KBM-7 (cell line): ENCODE results near the gene EMX1.
A peak's percentile ranks its signal among the peaks of the same experiment; 100 is the strongest.

Experiments used
- DNase-seq: peaks from one replicate; pipeline ENCODE4 v3.0.0-alpha.2; 2015
- in situ Hi-C: fragments of 300-500 bp; cut with MboI; formaldehyde crosslinking; loops from 2 replicates; pipeline ENCODE4 v1.14.3; 2020; ENCODE audit warnings: low sequenced_read_pairs, low pct_unique_long_range_greater_than_20kb, mixed read lengths

Gene EMX1

DNA sequence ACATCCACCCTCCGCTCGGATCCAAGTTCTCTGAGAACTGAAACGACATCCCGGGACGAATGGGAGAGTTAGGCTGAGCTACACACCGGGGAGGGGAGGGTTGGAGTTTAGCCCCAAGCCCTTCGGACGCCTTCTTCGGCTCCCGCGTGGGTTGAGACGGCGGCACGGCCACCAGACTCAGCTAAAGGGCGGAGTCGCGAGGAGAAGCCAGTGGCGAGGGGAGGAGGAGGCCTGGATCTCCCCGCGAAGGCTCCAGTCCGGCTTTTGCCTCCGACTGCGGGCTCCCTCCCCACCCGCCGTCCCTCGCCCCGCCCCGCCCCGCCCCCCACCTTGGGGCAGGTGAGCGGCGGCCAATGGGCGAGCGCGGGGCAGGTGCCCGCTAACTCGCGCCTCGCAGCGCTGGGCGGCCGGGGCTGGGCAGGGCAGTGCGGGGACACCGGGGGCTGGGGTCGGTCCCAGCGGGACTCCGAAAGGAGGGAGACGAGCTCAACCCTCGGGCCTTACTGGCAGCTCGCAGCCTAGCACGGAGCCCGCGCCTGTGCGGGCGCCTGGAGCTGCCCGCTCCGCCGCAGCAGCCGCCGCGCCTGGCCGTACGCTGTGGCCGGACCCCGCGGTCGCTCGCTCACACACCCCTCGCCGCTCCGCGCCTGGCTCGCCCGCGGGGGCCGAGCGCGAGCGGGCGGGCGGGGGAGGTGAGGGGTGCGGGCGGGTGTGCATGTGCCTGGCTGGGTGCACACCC, at the start of gene EMX1:
TSS of gene EMX1 (plus strand) at position 382 of the 739 bp plus-strand sequence. CDS start at position 716, 334 bp downstream.
- in situ Hi-C loops: no loop called here
- DNase-seq: peak; percentile 47

DNA sequence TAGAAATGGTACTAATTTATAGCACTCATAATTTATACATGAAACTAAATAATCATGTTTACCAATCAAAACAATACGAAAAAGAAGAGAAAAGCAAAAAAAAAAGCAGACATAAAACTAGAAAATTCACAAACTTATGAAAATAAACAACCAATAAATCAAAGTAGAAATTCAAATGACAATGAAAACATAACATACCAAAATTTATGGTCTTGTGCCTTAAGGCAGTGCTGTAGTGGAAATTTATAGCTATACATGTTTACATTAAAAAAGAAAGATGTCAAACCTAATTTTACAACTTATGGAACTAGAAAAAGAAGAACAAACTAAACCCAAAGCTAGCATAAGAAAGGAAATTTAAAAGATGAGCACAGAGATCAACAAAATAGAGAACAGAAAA, 46.3 kb upstream of the EMX1 start:
- in situ Hi-C loops: loop anchor here (25.0 kb wide), 1 partner anchor 109 kb away; no protein-coding TSS in a partner anchor
- DNase-seq: no peak

DNA sequence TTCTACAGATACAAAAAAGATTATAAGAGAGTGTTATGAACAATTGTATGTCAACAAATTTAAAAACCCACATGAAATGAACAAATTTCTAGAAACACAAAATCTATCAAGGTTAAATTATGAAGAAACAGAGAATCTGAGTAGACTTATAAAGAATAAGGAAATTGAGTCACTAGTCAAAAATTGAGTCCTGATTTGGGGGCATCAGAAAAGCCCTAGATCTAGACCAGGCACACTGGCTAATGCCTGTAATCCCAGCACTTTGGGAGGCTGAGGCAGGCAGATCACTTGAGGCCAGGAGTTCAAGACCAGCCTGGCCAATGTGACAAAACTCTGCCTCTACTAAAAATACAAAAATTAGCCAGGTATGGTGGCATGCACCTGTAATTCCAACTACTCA, 45.4 kb upstream of the EMX1 start:
- no peak for DNase-seq

DNA sequence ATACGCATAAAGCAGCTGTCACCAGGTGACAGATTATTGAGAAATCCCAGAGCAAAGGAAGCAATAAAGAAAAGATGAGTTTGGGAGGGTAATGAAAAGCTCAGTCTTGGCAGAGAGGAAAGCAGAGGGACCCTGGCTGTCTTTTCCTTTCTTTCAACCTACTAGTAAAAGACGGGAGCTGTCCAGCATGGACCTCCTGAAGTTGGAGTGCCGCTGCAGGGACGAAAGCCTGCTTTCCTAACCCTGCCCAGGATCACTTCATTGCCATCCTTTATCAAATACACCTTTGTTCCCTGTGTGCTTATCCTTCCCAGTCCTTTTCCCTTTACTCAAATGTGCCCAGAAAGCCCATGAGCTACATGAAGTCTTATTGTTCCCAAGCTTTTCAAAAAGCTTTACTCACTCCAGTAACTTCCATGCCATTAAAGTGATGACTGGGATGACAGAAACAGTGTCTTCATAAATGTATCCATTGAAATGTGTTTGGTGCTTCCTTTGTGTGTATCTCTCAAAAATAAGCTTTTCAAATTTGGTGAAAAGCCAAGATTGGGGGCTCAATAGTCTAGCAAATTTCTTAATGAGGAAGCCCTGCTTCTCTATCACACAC, 33.9 kb upstream of the EMX1 start:
- in situ Hi-C loops: no loop called here
- DNase-seq: peak; percentile 48

More for the DNA sequence above, 45.4 kb upstream of the EMX1 start:
- in situ Hi-C loops: loop anchor here (25.0 kb wide), 1 partner anchor 110 kb away; no protein-coding TSS in a partner anchor

DNA sequence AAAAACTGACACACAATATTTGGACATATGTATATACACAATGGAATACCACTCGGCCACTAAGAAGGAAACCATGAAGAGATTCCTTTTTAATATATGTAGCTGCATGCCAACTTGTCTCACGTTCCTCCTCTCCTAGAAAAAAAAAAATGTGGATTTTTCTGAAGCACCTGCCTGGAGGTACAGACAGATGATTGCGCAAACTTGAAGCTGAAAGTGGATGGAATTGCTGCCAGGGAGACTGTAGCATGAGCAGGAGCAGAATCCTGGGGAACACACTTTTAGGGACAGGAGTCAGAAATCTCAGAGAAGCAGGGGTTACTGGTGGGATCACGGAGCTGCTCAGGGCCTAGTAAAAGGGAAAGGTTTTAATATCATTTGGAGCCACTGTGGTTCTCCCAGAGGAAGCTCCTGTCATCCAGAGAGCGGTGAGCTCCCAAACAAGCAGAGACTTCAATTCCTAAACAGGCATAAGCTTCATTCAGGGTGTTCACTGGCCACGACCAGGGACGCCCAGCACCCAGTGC, 30.8 kb upstream of the EMX1 start:
- DNase-seq: no peak
- in situ Hi-C loops: no loop called here

DNA sequence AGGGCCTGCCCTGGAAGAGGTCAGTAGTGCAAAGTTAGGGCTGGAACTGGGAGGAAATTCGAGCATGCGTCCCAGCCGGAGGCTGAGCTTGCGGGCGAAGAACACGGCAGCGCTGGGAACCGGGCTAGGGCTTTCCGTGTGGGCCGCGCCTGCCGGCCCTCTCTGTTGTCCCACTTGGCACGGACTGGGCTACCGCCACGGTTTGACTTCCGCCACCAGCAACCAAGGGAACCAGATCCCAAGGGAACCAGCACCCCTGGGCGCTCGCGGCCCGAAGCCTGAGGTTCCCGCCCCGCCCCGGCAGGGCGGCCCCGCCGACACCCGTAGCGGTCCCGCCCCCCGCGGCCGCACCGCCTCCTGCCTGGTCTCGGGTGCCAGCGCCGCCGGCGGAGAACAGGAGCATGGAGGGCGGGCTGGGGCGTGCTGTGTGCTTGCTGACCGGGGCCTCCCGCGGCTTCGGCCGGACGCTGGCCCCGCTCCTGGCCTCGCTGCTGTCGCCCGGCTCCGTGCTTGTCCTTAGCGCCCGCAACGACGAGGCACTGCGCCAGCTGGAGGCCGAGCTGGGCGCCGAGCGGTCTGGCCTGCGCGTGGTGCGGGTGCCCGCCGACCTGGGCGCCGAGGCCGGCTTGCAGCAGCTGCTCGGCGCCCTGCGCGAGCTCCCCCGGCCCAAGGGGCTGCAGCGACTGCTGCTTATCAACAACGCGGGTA, 30.1 kb upstream of the EMX1 start, which contains the start of gene SPR:
TSS of gene SPR (plus strand) at position 377 of the 708 bp plus-strand sequence. CDS start at position 402, 25 bp downstream.
- in situ Hi-C loops: no loop called here
- DNase-seq: peak; percentile 59

DNA sequence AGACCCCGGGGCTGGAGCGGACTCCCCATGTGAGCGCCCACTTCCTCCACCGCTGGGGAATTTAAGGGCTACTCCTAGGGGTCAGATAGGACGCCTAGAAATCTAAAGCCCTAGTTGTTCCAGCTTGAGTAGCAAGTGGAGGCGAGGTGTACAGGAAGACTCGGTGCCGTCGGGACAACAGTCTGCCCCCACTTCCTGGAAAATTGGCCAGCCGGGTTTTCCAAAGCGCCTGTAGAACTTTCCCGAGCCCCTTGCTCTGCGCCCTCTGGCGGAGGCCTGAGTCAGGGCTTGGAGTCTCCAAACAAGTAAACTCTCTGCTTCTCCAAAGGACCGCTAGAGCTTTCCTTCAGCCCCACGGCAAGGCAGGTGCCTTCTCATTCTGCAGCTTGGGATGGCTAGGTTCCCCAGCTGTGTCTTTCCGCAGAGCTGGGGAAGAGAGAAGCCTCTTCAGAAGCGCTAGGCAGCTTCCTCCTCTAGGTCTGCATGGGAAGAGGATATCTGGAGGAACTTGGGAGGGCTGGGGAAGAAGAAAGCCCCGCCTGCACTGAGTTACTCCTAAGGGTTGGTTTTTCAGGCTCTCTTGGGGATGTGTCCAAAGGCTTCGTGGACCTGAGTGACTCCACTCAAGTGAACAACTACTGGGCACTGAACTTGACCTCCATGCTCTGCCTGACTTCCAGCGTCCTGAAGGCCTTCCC, 29.4 kb upstream of the EMX1 start:
- DNase-seq: peak; percentile 84
- in situ Hi-C loops: no loop called here

DNA sequence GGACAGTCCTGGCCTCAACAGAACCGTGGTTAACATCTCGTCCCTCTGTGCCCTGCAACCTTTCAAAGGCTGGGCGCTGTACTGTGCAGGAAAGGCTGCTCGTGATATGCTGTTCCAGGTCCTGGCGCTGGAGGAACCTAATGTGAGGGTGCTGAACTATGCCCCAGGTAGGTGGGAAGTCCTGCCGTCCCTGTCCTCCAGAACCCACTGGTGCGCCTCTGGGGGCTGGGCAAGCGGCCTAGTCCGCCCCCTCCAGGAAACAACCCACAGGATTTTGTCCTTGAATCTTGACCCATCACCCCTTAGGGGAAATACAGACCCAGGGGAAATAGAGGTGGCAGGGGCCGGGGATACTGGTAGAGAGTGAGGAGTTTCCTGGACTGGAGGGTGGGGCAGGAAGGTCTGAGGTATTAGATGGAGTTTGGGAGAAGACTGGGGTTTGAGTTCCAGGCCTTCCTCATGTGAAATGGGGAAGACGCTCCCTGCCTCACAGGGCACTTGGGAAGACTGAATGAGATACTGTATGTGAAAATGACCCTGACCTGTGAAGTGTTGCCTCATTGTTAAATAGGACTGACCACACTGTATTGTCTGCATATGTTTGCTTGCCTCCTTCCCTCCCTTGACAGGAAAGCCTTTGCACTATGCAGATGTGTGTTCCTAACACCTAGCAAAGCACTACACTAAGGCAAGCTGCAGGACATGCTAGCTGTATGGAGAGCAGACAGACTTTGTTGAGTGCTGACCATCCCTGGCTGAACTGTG, 28.7 kb upstream of the EMX1 start:
- in situ Hi-C loops: no loop called here

DNA sequence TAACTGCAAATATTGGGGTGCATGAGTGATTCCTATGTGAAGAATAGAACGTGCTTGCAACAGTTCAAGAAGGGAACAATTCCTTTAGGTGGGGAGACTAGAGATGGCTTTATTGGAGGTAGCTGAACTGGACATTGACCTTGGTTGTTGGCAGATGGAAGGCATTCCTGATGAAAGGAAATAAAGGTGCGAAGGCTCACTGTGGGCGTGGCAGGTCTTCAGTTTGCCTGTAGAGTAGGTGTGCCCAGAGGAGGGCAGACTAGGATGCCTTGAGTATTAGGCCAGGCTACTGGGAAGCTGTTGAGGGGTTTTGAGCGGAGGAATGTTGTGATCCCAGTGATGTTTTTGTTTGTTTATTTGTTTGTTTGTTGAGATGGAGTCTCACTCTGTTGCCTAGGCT, 27.3 kb upstream of the EMX1 start:
- in situ Hi-C loops: no loop called here
- DNase-seq: no peak

More for the DNA sequence above, 28.7 kb upstream of the EMX1 start:
- DNase-seq: no peak

DNA sequence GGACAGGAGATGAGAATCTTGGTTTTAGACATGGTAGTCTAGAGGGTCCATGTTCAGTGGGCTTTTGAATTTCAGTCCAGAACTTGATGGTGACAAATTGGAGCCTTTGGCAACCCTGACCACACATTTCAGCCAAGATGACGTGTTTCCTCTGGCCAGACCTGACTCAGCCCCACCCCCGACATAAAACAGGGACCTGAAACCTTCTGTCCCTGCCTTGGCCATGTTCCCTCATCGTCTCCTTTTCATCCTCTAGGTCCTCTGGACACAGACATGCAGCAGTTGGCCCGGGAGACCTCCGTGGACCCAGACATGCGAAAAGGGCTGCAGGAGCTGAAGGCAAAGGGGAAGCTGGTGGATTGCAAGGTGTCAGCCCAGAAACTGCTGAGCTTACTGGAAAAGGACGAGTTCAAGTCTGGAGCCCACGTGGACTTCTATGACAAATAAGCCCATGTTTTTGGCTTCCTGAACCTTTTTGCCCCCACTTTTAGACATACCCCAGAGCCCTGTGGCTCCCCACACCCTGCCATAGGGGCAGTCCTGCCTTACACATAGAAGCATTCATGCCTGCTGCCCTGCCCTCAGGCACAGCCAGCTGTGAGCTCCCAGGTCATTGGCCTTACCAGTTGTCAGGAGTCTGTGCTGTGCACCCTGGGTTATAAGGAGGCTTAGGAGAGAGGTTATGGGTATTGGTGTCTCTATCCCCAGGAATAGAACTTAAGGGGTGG, 26.1 kb upstream of the EMX1 start:
- in situ Hi-C loops: no loop called here
- no peak for DNase-seq

DNA sequence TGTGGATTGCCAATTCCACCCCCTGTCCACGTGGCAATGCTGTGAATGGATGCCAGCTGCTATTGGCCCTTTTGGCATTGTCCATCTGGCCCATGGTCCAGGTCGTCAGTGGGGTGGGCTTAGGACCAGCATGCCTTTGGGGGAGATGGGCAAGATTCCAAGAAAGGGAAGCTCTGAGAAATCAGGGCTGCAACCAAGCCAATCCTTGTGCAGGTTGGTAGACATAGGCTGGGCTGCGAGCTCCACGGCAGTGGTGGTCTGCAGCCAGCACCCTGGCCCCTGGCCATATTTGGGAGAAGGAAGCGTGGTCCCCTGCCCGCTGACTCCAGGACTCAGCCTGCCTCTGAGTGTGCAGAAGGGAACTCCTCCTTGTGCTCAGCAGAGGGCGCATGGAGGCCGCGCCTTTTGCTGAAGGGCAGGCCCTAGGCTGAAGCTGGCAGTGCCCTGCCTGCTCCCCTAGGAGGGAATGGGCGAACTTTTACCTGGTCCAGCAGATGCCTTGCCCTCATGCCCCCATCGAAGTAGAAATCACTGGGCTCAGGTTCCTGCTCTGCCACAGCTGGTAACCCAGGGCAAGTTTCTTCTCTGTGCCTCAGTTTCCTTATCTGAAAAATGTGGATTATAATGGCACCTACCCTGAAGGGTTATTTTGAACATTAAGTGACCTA, 24.7 kb upstream of the EMX1 start:
- in situ Hi-C loops: no loop called here
- peak; percentile 57 for DNase-seq

DNA sequence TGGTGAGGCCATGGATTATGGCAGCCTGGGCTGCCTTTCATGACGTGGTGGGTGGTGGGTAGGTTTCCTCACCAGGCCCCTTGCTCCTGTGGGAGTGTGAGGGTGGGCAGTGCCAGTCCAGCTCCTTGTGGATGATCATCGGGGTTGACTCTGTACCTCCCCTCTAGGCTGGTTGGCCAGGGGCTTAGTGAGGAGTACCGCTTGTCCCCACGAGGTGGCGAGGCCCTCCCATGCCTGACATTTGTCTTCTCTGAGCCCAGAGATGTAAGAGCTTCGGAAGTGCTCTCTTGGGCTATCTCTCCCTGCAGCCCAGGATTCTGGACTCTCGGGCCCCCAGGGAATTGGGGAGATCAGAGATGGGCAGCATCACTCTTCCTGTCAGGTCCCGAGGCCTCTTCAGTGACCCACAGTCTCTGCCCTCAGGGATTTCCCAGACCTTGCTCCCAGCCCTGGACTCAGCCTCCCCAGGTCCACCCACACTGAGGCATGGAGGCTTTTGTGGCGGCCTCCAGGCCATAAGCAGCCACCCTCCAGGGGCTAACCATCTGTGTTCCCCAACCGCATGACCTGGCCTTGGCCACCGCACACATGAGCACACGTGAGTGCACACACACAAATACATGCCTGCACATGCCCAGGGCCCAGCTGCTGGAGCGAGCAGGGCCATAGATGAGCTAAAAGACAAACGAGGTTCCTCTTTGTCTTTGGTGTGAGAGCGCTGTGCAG, 23.6 kb upstream of the EMX1 start:
- peak; percentile 74 for DNase-seq
- in situ Hi-C loops: no loop called here

DNA sequence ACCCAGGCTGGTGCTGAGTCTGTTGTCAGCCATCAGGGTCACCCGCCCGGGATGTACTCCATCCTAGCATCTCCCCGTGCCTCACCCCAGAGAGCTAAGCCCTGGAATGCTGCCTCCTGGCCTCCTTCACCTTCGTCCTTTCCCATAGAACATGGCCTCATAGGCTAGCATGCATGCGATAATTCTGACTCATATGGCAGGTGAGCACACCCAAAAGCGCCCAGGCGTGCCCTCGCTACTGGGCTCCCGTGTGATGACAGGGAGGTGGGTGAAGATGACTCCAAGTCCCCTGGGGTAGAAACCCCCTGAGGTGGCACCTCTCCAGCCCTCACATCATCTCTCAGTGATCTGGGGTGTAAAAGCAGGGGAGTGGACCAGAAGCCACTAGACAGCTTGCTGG, 22.8 kb upstream of the EMX1 start:
- in situ Hi-C loops: no loop called here
- DNase-seq: no peak

DNA sequence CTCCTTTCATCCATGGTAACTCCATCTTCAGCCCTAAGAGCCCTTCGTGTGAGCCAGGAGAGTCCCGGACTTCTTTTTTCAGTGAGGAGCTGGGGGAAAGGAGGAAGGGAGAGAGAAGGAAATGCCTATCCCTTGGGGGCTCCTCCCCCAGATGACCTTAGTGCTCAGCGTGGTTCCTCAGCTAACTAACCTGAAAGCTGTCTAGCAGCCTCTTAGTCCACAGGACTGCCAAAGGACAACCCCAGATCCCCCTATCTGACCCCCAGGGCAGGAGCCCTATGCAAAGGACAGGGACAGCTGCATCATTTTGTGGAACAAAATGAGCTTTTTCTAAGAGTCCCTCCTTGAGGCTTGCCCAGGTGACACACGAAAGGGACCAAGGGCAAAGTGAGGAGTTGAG, 22.2 kb upstream of the EMX1 start:
- DNase-seq: no peak
- in situ Hi-C loops: no loop called here

DNA sequence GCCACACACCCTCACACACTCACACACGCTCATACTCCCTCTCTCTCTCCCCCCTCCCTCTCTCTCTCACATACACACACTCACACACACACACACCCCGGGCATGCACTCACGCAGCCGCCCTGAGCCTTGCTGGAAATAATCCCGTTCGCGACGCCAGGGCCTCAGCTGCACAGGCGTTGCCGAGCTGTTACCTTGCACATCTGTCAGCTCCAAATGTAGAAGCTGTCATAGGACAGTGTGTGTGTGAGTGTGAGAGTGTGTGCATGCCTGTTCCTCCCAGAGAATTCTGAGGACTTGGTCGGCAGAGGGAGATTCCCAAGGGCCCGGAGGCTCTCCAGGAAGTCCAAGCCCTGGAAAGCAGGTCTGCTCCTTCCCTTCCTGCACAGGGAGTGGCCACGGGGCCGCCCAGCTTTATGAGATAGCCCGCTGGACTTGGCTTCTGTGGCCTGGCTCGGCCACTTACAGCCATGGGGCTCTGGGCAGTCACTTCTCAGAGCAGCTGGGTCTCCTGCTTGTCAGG, 21.5 kb upstream of the EMX1 start:
- DNase-seq: no peak
- in situ Hi-C loops: no loop called here

DNA sequence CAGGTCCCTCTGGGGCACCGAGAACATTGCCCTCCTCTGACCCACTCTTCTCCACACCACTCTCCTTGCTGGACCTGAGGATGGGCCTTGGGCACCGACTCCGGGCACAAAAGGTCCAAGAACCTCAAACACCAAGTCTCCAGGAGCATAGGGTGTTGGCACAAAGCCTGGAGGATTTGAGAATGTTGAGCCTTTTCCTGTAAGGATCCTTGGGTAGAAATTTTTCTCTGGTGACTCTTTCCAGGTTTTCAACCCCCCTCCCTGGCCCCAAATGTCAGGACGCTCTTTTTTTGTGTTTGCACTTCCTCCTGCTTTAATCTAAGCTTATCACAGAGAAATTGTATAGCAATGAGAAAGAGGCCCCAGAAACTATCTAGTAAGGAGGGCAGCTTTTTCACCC, 20.9 kb upstream of the EMX1 start:
- in situ Hi-C loops: no loop called here

More for the DNA sequence above, 20.9 kb upstream of the EMX1 start:
- DNase-seq: no peak
